K562 (cell line): ENCODE data around the gene IL21.

ENCODE experiments used
- CHD2 ChIP-seq: IDR thresholded peaks from 2 replicates; pipeline ENCODE4 v1.6.1; 2011; ENCODE audit warnings: low read depth, low read length
- KDM5B ChIP-seq: fragments of 200-600 bp; sonication (generic); IDR thresholded peaks from 2 replicates; pipeline ENCODE4 v1.6.1; 2012; ENCODE audit warnings: low read depth, mild to moderate bottlenecking, moderate library complexity, low read length, control low read depth, inconsistent platforms; ENCODE audit not compliant: insufficient replicate concordance
- MNT ChIP-seq, 2 experiments: fragments of 450-650 bp; conservative IDR thresholded peaks; 2 replicates each; pipeline ENCODE4 v1.6.1; 2017; ENCODE audit warnings: mild to moderate bottlenecking in 2 of 2, moderate library complexity in 2 of 2
- MTA1 ChIP-seq: fragments of 450-650 bp; IDR thresholded peaks from 2 replicates; pipeline ENCODE4 v1.6.1; 2017; ENCODE audit warnings: borderline replicate concordance
- MXI1 ChIP-seq: IDR thresholded peaks from 2 replicates; pipeline ENCODE4 v1.6.1; 2011; ENCODE audit warnings: low read depth, mild to moderate bottlenecking, improper control_type of control experiment, low read length
- ZNF217 ChIP-seq: sonication (generic); formaldehyde crosslinking; IDR thresholded peaks from 2 replicates; pipeline ENCODE4 v1.8.0; 2022; ENCODE audit warnings: mild to moderate bottlenecking, missing genetic modification reagents
- ZNF76 ChIP-seq: fragments of 250-450 bp; sonication (Bioruptor Pico); IDR thresholded peaks from 2 replicates; pipeline ENCODE4 v1.4.0; 2020; ENCODE audit warnings: mild to moderate bottlenecking, moderate library complexity, borderline replicate concordance
- TF ChIP-seq, protein P1 (sequence below): fragments of 150-350 bp; IDR thresholded peaks from 2 replicates; pipeline ENCODE4 v1.6.1; 2014; ENCODE audit warnings: low read depth, mild to moderate bottlenecking, low read length, borderline replicate concordance
- TF ChIP-seq, protein P2 (sequence below): fragments of 250-450 bp; sonication (Bioruptor Pico); IDR thresholded peaks from 2 replicates; pipeline ENCODE4 v1.8.0; 2022; ENCODE audit warnings: inconsistent platforms, mild to moderate bottlenecking, moderate library complexity, borderline replicate concordance

- TF ChIP-seq, protein P1, sequence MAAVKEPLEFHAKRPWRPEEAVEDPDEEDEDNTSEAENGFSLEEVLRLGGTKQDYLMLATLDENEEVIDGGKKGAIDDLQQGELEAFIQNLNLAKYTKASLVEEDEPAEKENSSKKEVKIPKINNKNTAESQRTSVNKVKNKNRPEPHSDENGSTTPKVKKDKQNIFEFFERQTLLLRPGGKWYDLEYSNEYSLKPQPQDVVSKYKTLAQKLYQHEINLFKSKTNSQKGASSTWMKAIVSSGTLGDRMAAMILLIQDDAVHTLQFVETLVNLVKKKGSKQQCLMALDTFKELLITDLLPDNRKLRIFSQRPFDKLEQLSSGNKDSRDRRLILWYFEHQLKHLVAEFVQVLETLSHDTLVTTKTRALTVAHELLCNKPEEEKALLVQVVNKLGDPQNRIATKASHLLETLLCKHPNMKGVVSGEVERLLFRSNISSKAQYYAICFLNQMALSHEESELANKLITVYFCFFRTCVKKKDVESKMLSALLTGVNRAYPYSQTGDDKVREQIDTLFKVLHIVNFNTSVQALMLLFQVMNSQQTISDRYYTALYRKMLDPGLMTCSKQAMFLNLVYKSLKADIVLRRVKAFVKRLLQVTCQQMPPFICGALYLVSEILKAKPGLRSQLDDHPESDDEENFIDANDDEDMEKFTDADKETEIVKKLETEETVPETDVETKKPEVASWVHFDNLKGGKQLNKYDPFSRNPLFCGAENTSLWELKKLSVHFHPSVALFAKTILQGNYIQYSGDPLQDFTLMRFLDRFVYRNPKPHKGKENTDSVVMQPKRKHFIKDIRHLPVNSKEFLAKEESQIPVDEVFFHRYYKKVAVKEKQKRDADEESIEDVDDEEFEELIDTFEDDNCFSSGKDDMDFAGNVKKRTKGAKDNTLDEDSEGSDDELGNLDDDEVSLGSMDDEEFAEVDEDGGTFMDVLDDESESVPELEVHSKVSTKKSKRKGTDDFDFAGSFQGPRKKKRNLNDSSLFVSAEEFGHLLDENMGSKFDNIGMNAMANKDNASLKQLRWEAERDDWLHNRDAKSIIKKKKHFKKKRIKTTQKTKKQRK, result no peak
- no peak for TF ChIP-seq MXI1
- no peak for TF ChIP-seq ZNF217 (CRISPR knock-in tag)
- TF ChIP-seq, protein P2, sequence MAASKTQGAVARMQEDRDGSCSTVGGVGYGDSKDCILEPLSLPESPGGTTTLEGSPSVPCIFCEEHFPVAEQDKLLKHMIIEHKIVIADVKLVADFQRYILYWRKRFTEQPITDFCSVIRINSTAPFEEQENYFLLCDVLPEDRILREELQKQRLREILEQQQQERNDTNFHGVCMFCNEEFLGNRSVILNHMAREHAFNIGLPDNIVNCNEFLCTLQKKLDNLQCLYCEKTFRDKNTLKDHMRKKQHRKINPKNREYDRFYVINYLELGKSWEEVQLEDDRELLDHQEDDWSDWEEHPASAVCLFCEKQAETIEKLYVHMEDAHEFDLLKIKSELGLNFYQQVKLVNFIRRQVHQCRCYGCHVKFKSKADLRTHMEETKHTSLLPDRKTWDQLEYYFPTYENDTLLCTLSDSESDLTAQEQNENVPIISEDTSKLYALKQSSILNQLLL (CRISPR knock-in tag), result no peak
- no peak for TF ChIP-seq MTA1
- TF ChIP-seq ZNF76 (CRISPR knock-in tag), result no peak
- no peak for TF ChIP-seq MNT (conservative IDR thresholded peaks at IDR 0.05)
- TF ChIP-seq CHD2, result no peak
- TF ChIP-seq KDM5B, result no peak
Observed at GRCh38 chr4:122588453-122589238, 32.2 kb downstream of the IL21 start.
